GM12872 (cell line): ENCODE measurements around the gene LUZP1.
A peak's percentile ranks its signal among the peaks of the same experiment; 100 is the strongest.

Source experiments
- CTCF ChIP-seq: IDR thresholded peaks from 3 replicates; pipeline ENCODE4 v1.5.1; 2011; ENCODE audit warnings: low read depth, mild to moderate bottlenecking, low read length, moderate library complexity; ENCODE audit not compliant: insufficient read depth

LUZP1 gene

GRCh38 chr1:23210963-23211362 lies 42.3 kb upstream of the LUZP1 start:
- no peak for TF ChIP-seq CTCF

GRCh38 chr1:23210351-23210785 lies 41.7 kb upstream of the LUZP1 start:
- peak; percentile 30; the same call in 1 of the 3 replicates for TF ChIP-seq CTCF

GRCh38 chr1:23209770-23210169 lies 41.1 kb upstream of the LUZP1 start:
- no peak for TF ChIP-seq CTCF

GRCh38 chr1:23208527-23208926 lies 39.9 kb upstream of the LUZP1 start:
- TF ChIP-seq CTCF = no peak

- no peak for TF ChIP-seq CTCF
Measured at GRCh38 chr1:23202263-23202749, 33.6 kb upstream of the LUZP1 start.

- TF ChIP-seq CTCF = no peak
Measured at GRCh38 chr1:23200883-23201282, 32.2 kb upstream of the LUZP1 start.

- TF ChIP-seq CTCF = no peak
Measured at GRCh38 chr1:23198373-23198772, 29.7 kb upstream of the LUZP1 start.
